Liver (tissue), 9 donors: Measurements from ENCODE around the gene AKAIN1. TPM values are rescaled to one million over a fixed set of nuclear protein-coding genes. Genes with fewer than 3 reads are reported as not detected.

Experiments used
- DNase-seq: peaks from one replicate; pipeline ENCODE4 v3.0.0-alpha.2; 2017; ENCODE audit warnings: low spot score
- H3K27ac ChIP-seq, 2 donors: one replicate each; pipeline ENCODE4 v1.7.0; 2013; ENCODE audit warnings: inconsistent platforms in 2 of 2, low read length in 2 of 2, control low read depth in 1 of 2, low read depth in 1 of 2, mild to moderate bottlenecking in 1 of 2
- H3K27me3 ChIP-seq, 4 donors: one replicate each; pipeline versions ENCODE4 v1.6.1 to v1.7.0; 2013; ENCODE audit warnings: low read length in 3 of 4, inconsistent platforms in 1 of 4, mild to moderate bottlenecking in 1 of 4, moderate library complexity in 1 of 4; ENCODE audit not compliant: control insufficient read depth in 4 of 4, insufficient read depth in 4 of 4
- H3K36me3 ChIP-seq, 4 donors: one replicate each; pipeline versions ENCODE4 v1.6.1 to v1.7.0; 2013; ENCODE audit warnings: low read length in 3 of 4, mild to moderate bottlenecking in 3 of 4, low read depth in 1 of 4, moderate library complexity in 1 of 4; ENCODE audit not compliant: control insufficient read depth in 4 of 4, insufficient read depth in 3 of 4
- H3K4me1 ChIP-seq, 4 donors: one replicate each; pipeline versions ENCODE4 v1.6.1 to v1.7.0; 2013; ENCODE audit warnings: low read length in 3 of 4, mild to moderate bottlenecking in 3 of 4, moderate library complexity in 1 of 4; ENCODE audit not compliant: control insufficient read depth in 4 of 4, insufficient read depth in 4 of 4
- H3K4me3 ChIP-seq, 3 donors: one replicate each; pipeline versions ENCODE4 v1.6.1 to v1.7.0; 2013; ENCODE audit warnings: low read length in 3 of 3, control low read depth in 1 of 3, low read depth in 1 of 3, mild to moderate bottlenecking in 1 of 3
- H3K9ac ChIP-seq, 2 donors: one replicate each; pipeline ENCODE4 v1.7.0; 2013; ENCODE audit warnings: low read length in 2 of 2, mild to moderate bottlenecking in 2 of 2, moderate library complexity in 2 of 2, control low read depth in 1 of 2, low read depth in 1 of 2
- H3K9me3 ChIP-seq, 4 donors: one replicate each; pipeline versions ENCODE4 v1.6.1 to v1.7.0; 2013; ENCODE audit warnings: low read length in 3 of 4; ENCODE audit not compliant: control insufficient read depth in 4 of 4
- ATF3 ChIP-seq: IDR thresholded peaks from 2 replicates; pipeline ENCODE4 v1.6.1; 2016; ENCODE audit warnings: antibody characterized with exemption
- EGR1 ChIP-seq, 2 donors: IDR thresholded peaks; 2 replicates each; pipeline ENCODE4 v1.6.1; 2016 to 2018; ENCODE audit warnings: antibody characterized with exemption in 2 of 2, low read depth in 2 of 2
- FOXA1 ChIP-seq: IDR thresholded peaks from 2 replicates; pipeline ENCODE4 v1.6.1; 2016; ENCODE audit warnings: antibody characterized with exemption
- FOXA2 ChIP-seq: IDR thresholded peaks from 2 replicates; pipeline ENCODE4 v1.6.1; 2016; ENCODE audit warnings: antibody characterized with exemption
- GABPA ChIP-seq, 2 donors: IDR thresholded peaks in 1 of 2; conservative IDR thresholded peaks in 1 of 2; 2 replicates each; pipeline ENCODE4 v1.6.1; 2016; ENCODE audit warnings: antibody characterized with exemption in 2 of 2, mild to moderate bottlenecking in 1 of 2, moderate library complexity in 1 of 2
- HNF4A ChIP-seq, 2 donors: conservative IDR thresholded peaks; 2 replicates each; pipeline ENCODE4 v1.6.1; 2016; ENCODE audit warnings: antibody characterized with exemption in 2 of 2, mild to moderate bottlenecking in 2 of 2
- HNF4G ChIP-seq: IDR thresholded peaks from 2 replicates; pipeline ENCODE4 v1.6.1; 2016; ENCODE audit warnings: antibody characterized with exemption
- JUND ChIP-seq, 2 donors: IDR thresholded peaks; 2 replicates each; pipeline ENCODE4 v1.6.1; 2016; ENCODE audit warnings: antibody characterized with exemption in 2 of 2
- NR2F2 ChIP-seq: IDR thresholded peaks from 2 replicates; pipeline ENCODE4 v1.6.1; 2016; ENCODE audit warnings: antibody characterized with exemption
- RAD21 ChIP-seq, 2 donors: IDR thresholded peaks; 2 replicates each; pipeline ENCODE4 v1.6.1; 2016; ENCODE audit warnings: antibody characterized with exemption in 2 of 2, mild to moderate bottlenecking in 2 of 2
- RXRA ChIP-seq, 2 donors: IDR thresholded peaks; 2 replicates each; pipeline ENCODE4 v1.6.1; 2017 to 2018; ENCODE audit warnings: antibody characterized with exemption in 2 of 2, mild to moderate bottlenecking in 1 of 2
- SP1 ChIP-seq: IDR thresholded peaks from 2 replicates; pipeline ENCODE4 v1.6.1; 2018; ENCODE audit warnings: antibody characterized with exemption, mild to moderate bottlenecking
- TAF1 ChIP-seq: conservative IDR thresholded peaks from 2 replicates; pipeline ENCODE4 v1.6.1; 2016; ENCODE audit warnings: antibody characterized with exemption, mild to moderate bottlenecking
- YY1 ChIP-seq: IDR thresholded peaks from 2 replicates; pipeline ENCODE4 v1.6.1; 2016; ENCODE audit warnings: antibody characterized with exemption, mild to moderate bottlenecking
- ZBTB33 ChIP-seq: IDR thresholded peaks from 2 replicates; pipeline ENCODE4 v1.6.1; 2016; ENCODE audit warnings: antibody characterized with exemption
- WGBS: extraction: QIAGEN DNeasy Blood & Tissue Kit; methylation state at CpG from one replicate; pipeline ENCODE4 v1.1.7; 2013; 5-methylcytosine and 5-hydroxymethylcytosine counted together
- polyA plus RNA-seq, 2 donors: library from polyadenylated mRNA; stranded (reverse) in 1 of 2; unstranded in 1 of 2; fragments of 200-250 nt in 1 of 2; fragments of >200 nt in 1 of 2; fragmentation: Nextera tagmentation in 1 of 2; extraction: Ambion mirVana in 1 of 2; gene quantifications; one replicate each; pipeline versions ENCODE4 v1.2.1 to v1.2.3, GENCODE V29; 2013 to 2015
- total RNA-seq, 2 donors: library from RNA; depleted of rRNA; stranded (reverse); fragments of >200 nt; gene quantifications; one replicate each; pipeline ENCODE4 v1.2.3, GENCODE V29; 2014
- TF ChIP-seq, protein P1 (sequence below): IDR thresholded peaks from 2 replicates; pipeline ENCODE4 v1.6.1; 2016; ENCODE audit warnings: antibody characterized with exemption
- TF ChIP-seq, protein P2 (sequence below): IDR thresholded peaks from 2 replicates; pipeline ENCODE4 v1.6.1; 2016; ENCODE audit warnings: antibody characterized with exemption, mild to moderate bottlenecking
- TF ChIP-seq, protein P3 (sequence below): fragments of 150-350 bp; IDR thresholded peaks from 2 replicates; pipeline ENCODE4 v1.5.1; 2017; ENCODE audit warnings: improper control_type of control experiment, low read depth, low read length; ENCODE audit not compliant: missing input control
- donor health status: healthy.
- donor health status: healthy.
- donor health status: healthy.
- donor health status: healthy.
- donor health status: healthy.

Gene AKAIN1
- total and polyA plus RNA-seq, 4 donors = 0.31 to 0.75 TPM; not detected in 2

GRCh38 chr18:5166606-5167280, 30.3 kb downstream of the AKAIN1 start:
- no peak overlapping the region for H3K9ac ChIP-seq
- no peaks in the 10 kb centered on the region for H3K27me3 ChIP-seq
- DNase-seq = no peak
- H3K9me3 ChIP-seq = no peaks in the 10 kb centered on the region
- TF ChIP-seq HNF4G (no peak), FOXA2 (no peak), ATF3 (no peak), RXRA (IDR thresholded peaks at IDR 0.05) (no peak), NR2F2 (no peak), YY1 (no peak), TAF1 (no peak), SP1 (no peak), GABPA (IDR thresholded peaks at IDR 0.05 in 1 of 2, conservative IDR thresholded peaks at IDR 0.05 in 1 of 2) (no peak), JUND (IDR thresholded peaks at IDR 0.05) (no peak), RAD21 (IDR thresholded peaks at IDR 0.05) (no peak), HNF4A (conservative IDR thresholded peaks at IDR 0.05) (no peak), ZBTB33 (no peak), FOXA1 (no peak), EGR1 (IDR thresholded peaks at IDR 0.05; ENCODE audit: low read depth in 2 of 2) (no peak)
- TF ChIP-seq, protein P1, sequence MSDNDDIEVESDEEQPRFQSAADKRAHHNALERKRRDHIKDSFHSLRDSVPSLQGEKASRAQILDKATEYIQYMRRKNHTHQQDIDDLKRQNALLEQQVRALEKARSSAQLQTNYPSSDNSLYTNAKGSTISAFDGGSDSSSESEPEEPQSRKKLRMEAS = no peak
- TF ChIP-seq, protein P2, sequence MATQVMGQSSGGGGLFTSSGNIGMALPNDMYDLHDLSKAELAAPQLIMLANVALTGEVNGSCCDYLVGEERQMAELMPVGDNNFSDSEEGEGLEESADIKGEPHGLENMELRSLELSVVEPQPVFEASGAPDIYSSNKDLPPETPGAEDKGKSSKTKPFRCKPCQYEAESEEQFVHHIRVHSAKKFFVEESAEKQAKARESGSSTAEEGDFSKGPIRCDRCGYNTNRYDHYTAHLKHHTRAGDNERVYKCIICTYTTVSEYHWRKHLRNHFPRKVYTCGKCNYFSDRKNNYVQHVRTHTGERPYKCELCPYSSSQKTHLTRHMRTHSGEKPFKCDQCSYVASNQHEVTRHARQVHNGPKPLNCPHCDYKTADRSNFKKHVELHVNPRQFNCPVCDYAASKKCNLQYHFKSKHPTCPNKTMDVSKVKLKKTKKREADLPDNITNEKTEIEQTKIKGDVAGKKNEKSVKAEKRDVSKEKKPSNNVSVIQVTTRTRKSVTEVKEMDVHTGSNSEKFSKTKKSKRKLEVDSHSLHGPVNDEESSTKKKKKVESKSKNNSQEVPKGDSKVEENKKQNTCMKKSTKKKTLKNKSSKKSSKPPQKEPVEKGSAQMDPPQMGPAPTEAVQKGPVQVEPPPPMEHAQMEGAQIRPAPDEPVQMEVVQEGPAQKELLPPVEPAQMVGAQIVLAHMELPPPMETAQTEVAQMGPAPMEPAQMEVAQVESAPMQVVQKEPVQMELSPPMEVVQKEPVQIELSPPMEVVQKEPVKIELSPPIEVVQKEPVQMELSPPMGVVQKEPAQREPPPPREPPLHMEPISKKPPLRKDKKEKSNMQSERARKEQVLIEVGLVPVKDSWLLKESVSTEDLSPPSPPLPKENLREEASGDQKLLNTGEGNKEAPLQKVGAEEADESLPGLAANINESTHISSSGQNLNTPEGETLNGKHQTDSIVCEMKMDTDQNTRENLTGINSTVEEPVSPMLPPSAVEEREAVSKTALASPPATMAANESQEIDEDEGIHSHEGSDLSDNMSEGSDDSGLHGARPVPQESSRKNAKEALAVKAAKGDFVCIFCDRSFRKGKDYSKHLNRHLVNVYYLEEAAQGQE = no peak
- TF ChIP-seq, protein P3, sequence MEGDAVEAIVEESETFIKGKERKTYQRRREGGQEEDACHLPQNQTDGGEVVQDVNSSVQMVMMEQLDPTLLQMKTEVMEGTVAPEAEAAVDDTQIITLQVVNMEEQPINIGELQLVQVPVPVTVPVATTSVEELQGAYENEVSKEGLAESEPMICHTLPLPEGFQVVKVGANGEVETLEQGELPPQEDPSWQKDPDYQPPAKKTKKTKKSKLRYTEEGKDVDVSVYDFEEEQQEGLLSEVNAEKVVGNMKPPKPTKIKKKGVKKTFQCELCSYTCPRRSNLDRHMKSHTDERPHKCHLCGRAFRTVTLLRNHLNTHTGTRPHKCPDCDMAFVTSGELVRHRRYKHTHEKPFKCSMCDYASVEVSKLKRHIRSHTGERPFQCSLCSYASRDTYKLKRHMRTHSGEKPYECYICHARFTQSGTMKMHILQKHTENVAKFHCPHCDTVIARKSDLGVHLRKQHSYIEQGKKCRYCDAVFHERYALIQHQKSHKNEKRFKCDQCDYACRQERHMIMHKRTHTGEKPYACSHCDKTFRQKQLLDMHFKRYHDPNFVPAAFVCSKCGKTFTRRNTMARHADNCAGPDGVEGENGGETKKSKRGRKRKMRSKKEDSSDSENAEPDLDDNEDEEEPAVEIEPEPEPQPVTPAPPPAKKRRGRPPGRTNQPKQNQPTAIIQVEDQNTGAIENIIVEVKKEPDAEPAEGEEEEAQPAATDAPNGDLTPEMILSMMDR = no peak
- no peaks in the 10 kb centered on the region for H3K4me1 ChIP-seq
- 43% methylated on average over 2 of the region's 2 CpGs for WGBS
- H3K36me3 ChIP-seq = no peaks in the 10 kb centered on the region
- H3K4me3 ChIP-seq = no peak overlapping the region
- no peak overlapping the region for H3K27ac ChIP-seq
